PFSK-1 (cell line): ENCODE data around the gene IL22.

ENCODE experiments used
- TAF1 ChIP-seq: IDR thresholded peaks from 2 replicates; pipeline ENCODE4 v1.6.1; 2012; ENCODE audit warnings: low read length, control low read depth, borderline replicate concordance; ENCODE audit not compliant: insufficient read depth
- TF ChIP-seq, protein P1 (sequence below), 2 experiments: IDR thresholded peaks; 2 replicates each; pipeline versions ENCODE4 v1.6.1 to v1.8.0; 2011 to 2012; ENCODE audit warnings: low read depth in 2 of 2, low read length in 2 of 2, control low read depth in 1 of 2, inconsistent platforms in 1 of 2, mild to moderate bottlenecking in 1 of 2, moderate library complexity in 1 of 2; ENCODE audit not compliant: insufficient read depth in 1 of 2

DNA sequence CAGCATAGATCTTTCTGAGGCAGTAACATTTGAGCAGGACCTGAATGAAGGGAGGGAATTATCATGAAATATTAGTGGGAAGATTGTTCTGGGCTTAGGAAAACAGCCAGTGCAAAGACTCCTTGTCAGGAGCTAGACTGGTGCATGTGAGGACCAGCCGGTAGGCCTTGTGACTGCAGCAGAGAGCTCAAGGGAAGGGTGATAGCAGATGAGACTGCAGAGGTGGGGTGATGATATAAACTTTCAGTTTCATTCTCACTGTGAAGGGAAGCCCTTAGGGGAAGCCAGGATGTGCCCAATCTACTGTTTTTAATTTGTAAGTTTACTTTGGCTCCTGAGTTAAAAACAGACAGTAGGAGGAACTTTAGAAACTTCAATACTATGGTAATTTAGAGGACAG is 12.4 kb downstream of the IL22 start:
- no peak for TF ChIP-seq TAF1
- TF ChIP-seq, protein P1, sequence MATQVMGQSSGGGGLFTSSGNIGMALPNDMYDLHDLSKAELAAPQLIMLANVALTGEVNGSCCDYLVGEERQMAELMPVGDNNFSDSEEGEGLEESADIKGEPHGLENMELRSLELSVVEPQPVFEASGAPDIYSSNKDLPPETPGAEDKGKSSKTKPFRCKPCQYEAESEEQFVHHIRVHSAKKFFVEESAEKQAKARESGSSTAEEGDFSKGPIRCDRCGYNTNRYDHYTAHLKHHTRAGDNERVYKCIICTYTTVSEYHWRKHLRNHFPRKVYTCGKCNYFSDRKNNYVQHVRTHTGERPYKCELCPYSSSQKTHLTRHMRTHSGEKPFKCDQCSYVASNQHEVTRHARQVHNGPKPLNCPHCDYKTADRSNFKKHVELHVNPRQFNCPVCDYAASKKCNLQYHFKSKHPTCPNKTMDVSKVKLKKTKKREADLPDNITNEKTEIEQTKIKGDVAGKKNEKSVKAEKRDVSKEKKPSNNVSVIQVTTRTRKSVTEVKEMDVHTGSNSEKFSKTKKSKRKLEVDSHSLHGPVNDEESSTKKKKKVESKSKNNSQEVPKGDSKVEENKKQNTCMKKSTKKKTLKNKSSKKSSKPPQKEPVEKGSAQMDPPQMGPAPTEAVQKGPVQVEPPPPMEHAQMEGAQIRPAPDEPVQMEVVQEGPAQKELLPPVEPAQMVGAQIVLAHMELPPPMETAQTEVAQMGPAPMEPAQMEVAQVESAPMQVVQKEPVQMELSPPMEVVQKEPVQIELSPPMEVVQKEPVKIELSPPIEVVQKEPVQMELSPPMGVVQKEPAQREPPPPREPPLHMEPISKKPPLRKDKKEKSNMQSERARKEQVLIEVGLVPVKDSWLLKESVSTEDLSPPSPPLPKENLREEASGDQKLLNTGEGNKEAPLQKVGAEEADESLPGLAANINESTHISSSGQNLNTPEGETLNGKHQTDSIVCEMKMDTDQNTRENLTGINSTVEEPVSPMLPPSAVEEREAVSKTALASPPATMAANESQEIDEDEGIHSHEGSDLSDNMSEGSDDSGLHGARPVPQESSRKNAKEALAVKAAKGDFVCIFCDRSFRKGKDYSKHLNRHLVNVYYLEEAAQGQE (IDR thresholded peaks at IDR 0.05; ENCODE audit: insufficient read depth in 1 of 2, low read depth in 2 of 2, low read length in 2 of 2), result no peak
